Loucy (cell line): Measurements from ENCODE around the gene USP21.

Experiments
- CTCF ChIP-seq: fragments of 200-600 bp; sonication (generic); conservative IDR thresholded peaks from 2 replicates; pipeline ENCODE4 v1.5.1; 2014; ENCODE audit warnings: mild to moderate bottlenecking, antibody characterized with exemption, low read length
- EZH2phosphoT487 ChIP-seq: fragments of 200-600 bp; IDR thresholded peaks from 2 replicates; pipeline ENCODE4 v1.6.1; 2018; ENCODE audit warnings: antibody characterized with exemption, mild to moderate bottlenecking, moderate library complexity, borderline replicate concordance

GRCh38 chr1:161114556-161114955, 44.7 kb upstream of the USP21 start:
- TF ChIP-seq CTCF (no peak), EZH2phosphoT487 (no peak)
